GM19324 (cell line): ENCODE data around the gene MARCHF3.
"Not testable (repeated sequence)": the region's sequence is repeated elsewhere in the genome, so short reads cannot be mapped to it uniquely, and the experiment has no call there.

Source experiments
- ATAC-seq: cut with Tn5 transposase; IDR thresholded peaks from one replicate; pipeline ENCODE4 v1.9.1; 2021; ENCODE audit warnings: mild to moderate bottlenecking, moderate library complexity; ENCODE audit not compliant: unreplicated experiment, low FRiP score

MARCHF3 gene

GRCh38 chr5:126963822-126964375, 66.5 kb downstream of the MARCHF3 start:
- no peak for ATAC-seq

DNA sequence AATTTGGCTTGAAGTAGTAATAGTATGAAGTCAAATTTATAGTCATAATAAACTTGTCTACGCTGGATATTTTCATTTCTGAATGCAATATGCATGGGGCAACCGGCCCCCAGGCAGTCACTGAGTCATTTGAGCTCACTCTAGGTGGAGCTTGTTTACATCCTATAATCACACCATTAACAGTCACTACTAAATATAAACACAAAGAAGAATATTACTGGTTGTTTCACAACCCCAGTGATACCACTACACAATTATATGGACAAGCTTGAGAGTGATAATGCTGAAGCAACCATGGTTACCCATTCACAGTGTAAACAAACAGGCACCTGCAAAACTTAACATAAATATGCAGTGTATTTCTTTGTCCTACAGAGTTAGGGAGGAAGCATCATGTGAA, 68.7 kb downstream of the MARCHF3 start:
- ATAC-seq = no peak

GRCh38 chr5:126961128-126961527, 69.2 kb downstream of the MARCHF3 start:
- no peak for ATAC-seq

DNA sequence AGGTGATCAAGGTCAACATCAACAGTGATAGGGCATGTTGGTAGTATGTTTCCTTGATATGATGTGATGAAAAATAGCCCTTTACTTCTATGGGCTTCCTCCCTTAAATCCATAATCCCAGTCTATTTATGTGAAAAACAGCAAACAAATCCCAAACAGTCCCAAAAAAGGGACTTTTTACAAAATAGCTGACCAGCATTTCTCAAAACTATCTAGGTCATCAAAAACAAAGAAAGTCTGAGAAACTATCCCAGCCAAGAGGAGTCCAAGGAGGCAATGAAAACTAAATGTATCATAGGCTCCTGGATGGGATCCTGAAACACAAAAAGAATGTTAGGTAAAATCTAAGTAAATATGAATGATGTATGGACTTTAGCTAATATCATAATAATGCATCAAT, 71.2 kb downstream of the MARCHF3 start:
- ATAC-seq = no peak

GRCh38 chr5:126956991-126957390, 73.4 kb downstream of the MARCHF3 start:
- ATAC-seq = no peak

DNA sequence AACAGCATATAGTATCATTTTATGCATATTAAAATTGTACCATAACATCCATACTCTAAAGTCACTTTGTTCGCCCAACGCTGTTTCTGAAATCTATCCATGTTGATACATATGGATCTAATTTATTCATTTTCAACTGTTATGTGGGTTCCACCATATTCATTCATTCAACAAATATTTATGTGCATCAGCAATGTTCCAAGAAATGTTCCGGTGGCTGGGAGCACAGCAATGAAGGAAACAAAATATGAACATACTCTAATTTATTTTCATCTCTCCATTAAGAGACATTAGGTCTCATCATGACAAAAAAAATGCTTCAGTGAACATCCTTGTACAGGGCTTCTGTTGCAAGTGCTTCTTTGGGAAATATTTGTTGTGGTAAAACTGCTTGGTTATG, 75.4 kb downstream of the MARCHF3 start:
- no peak for ATAC-seq

GRCh38 chr5:126953640-126954039, 76.7 kb downstream of the MARCHF3 start:
- no peak for ATAC-seq

DNA sequence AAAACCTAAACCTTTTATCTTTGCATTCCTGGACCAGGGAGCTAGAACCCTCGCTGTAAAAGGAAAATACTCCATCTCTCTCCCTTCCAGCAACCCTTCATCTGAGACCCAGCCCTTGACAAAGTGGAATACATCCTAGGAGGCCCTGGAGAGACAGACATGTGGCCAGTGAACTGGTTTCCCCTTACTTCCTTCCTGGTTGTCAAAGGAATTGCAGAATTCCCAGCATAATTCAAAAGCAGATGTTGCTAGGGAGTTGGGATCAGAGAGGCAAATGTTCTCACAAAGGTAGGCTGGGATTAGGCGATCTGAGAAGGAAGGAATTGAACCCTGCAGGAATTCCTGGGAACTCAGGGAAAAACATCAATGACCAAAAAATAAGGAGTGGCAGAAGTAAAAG, 80.9 kb downstream of the MARCHF3 start:
- no peak for ATAC-seq

- no peak for ATAC-seq
These were observed 81.9 kb downstream of the MARCHF3 start for GRCh38 chr5:126948453-126948852.

DNA sequence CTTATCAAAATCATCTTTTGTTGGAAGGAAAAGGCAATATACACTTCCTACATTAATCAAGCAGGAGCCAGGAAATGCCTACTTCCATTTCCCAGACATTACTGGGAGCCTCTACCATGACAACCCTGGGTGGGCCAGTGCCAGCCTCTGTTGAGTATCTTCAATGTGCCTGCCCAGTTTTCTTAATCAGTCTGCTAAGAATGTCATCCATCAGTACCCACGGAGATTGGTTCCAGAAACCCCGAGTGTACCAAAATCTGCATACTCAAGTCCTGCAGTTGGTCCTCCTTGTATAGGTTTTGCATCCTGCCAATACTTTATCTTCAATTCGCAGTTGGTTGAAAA, 82.4 kb downstream of the MARCHF3 start:
- ATAC-seq = no peak

DNA sequence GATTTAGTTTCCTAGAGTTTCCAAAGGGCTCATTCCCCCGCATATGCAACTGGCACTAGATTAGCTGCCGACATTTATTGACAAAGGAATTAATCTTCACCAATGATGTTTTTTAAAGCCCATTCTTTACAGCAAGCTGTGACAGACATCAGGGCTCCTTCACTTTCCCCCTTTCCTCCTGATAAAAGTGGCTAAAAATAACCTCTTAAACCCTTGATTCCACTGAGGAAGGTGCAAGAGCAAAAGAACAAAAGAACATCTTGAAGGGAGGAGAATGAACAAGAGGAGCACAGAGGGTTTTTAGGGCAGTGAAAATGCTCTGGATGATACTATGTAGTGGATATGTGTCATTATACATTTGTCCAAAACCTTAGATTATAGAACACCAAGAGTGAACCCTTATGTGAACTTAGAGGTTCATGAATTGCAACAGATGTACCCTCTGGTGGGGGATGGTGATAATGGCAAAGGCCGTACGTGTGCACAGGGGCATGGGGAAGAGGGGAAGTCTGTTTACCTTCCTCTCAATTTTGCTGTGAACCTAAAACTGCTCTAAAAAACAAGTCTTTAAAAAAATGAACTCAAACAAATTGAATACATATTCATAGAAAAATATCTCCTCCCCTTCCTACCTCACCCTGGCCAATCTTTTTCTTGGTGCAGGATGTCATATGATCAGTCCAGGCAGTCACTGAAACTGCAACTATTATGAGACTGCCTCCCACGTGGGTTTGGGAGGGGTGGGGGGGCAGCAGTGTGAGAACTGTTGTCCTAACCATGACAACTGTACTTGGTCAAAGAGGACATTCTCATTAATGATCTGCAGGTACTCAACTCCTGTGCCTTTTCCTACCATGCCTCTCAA, 83.0 kb downstream of the MARCHF3 start:
- ATAC-seq = no peak

DNA sequence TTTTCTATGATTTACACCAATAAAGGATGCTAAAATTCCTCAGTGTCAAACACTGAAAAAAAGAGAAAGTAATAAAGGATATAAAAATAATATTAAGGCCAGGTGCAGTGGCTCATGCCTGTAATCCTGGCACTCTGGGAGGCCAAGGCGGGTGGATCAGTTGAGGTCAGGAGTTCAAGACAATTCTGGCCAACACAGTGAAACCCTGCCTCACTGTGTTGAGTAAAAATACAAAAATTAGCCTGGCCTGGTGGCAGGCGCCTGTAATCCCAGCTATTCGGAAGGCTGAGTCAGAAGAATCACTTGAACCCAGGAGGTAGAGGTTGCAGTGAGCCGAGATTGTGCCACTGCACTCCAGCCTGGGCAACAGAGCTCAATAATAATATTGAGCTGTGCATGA, 87.5 kb downstream of the MARCHF3 start:
- not testable (repeated sequence) for ATAC-seq

DNA sequence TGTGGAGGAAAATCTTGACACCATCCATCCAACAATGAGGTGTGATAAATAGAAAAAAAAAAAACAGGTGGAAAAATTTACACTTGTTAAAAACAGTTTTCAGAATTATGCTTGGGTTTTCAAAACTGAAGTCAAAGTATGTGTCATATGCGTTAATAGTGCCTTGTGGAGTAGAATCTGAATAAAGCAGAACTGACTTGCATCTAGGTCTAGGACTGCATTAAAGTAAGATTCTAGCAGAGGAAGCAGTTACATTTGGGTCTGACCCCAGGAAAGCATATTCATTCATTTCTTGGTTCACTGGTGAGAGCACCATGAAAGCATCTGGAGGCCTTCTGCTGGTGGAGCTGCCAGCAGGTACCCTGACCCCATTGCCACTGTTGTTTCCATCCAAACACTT, 89.0 kb downstream of the MARCHF3 start:
- no peak for ATAC-seq

GRCh38 chr5:126939887-126940286, 90.5 kb downstream of the MARCHF3 start:
- ATAC-seq = no peak

DNA sequence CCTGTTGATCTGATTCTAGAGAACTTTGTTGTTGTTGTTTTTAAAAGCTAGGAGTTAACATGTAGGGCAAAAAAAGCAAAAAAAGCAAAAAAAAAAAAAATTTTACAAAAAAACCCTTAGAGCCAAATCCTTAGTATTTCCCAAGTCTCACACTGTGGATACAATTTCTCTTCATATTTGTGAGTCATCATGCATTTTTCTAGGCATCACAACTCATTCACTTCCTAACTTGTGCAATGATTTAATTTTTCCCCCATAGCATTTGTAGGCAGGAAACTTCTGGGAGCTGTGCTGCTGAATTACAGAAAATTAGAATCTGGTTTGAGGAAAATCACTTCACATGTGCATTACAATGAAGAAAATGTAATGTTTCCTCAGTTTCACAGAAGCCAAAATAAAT, 91.9 kb downstream of the MARCHF3 start:
- no peak for ATAC-seq

DNA sequence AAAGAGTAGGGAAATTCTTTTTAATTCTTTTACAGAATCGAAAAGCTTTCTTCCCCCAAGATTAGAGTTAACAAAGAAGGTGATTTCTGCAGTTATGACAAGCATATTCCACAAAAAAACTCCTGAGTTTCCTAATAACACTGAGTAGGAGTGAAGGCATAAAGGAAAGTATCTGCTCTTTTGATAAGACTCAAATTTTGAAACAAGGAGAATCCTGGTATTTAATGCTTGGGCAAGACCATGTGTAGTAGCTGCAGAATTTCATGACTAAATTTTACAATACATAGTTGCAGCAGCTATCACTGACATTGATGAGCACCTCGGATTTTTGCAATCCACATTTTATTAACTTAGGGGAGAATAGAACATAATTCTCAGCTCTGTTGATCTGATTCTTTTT, 92.6 kb downstream of the MARCHF3 start:
- ATAC-seq = no peak

- no peak for ATAC-seq
These were observed 93.5 kb downstream of the MARCHF3 start for GRCh38 chr5:126936775-126937418.

GRCh38 chr5:126931963-126932660, 98.2 kb downstream of the MARCHF3 start:
- ATAC-seq = no peak

GRCh38 chr5:126928041-126928440, 102.3 kb downstream of the MARCHF3 start:
- ATAC-seq = no peak

DNA sequence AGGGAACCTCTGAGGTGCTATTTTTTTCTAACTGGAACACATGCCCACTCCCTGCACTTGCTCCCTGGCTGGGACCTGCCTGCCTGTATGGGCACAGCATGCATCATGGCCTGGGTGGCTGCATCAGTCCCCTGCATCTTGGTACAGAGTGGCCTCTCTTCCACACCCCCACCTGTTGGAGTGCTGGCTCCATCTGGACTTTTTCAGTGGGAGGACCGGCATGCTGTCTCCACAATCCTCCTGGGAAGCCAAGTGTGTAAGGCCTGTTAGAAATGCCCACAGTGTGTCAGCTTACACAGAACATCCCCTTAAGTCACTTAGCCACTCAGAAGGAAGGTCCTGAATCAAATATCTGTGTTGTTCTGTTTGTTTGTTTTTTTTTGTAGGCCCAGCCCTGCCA, 102.9 kb downstream of the MARCHF3 start:
- no peak for ATAC-seq

DNA sequence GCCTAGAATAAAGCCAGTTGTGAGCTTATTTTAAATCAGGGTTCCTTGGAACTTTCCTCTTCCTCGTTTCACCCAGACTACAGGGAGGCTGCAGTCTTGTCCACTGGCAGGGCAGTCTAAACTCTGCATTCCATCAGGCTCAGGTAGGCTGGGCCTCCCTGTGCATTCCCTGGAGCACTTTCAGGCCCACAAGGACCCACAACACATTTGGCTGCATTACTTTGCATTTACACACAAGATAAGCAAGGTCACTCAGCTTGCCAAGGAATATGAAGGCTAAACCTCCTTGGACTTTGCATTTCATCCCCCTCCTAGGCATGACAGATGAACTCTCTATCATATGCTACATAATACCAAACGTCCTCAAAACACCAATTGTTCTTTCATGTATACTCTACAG, 104.2 kb downstream of the MARCHF3 start:
- no peak for ATAC-seq
